Measurements from ENCODE around the gene NEIL1. TPM values are rescaled to one million over a fixed set of nuclear protein-coding genes. Genes with fewer than 3 reads are reported as not detected.
"Not testable (repeated sequence)": the region's sequence is repeated elsewhere in the genome, so short reads cannot be mapped to it uniquely, and the experiment has no call there.

The NEIL1 gene
- total RNA-seq, 4 donors from 2014 or later: 25.2 to 71.9 (median 48.8) TPM

DNA sequence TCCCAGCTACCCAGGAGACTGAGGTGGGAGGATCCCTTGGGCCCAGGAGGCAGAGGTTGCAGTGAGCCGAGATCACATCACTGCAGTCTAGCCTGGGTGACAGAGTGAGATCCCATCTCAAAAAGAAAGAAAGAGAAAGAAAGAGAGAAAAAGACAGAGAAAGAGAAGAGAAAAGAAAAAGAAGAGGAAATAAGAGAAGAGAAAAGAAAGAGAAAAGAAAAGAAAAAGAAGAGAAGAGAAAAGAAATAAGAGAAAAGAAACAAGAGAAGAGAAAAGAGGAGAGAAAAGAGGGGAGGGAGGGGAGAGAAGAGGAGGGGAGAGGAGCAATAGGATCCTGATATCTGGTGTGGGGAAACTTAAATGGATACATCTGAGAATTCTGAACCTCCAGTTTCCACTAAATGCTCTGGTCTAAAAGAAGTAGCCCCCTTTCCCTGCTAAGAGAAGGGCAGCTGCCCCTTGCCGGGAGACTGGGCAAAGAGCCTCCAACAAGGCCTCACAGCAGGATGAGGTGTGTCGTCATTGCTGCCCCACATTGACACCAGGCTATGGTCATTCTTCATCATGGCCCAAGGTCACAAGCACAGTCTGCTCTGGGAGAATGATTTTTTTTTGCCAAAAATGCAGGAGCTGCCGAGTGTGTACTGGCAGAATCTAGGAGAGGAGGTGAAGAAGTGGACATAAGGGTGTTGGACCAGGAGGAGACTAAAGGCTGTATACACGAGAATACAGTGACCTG lies 32.1 kb upstream of the NEIL1 start:
- WGBS, 2 donors: 71 to 84% methylated on average over 5 of the region's 5 CpGs
- H3K9me3 ChIP-seq: no peaks in the 10 kb centered on the region
- H3K4me3 ChIP-seq (replicated peaks in 1 of 3): no peak overlapping the region
- no peaks in the 10 kb centered on the region for H3K36me3 ChIP-seq
- no peaks in the 10 kb centered on the region for H3K27me3 ChIP-seq
- no peaks in the 10 kb centered on the region for H3K4me1 ChIP-seq
- DNase-seq: no peak
- intact Hi-C loops (cut with DNase I): no loop called here
- no peak overlapping the region for H3K27ac ChIP-seq
- no peak for TF ChIP-seq POLR2A (IDR thresholded peaks at IDR 0.05)
- TF ChIP-seq, protein P1, sequence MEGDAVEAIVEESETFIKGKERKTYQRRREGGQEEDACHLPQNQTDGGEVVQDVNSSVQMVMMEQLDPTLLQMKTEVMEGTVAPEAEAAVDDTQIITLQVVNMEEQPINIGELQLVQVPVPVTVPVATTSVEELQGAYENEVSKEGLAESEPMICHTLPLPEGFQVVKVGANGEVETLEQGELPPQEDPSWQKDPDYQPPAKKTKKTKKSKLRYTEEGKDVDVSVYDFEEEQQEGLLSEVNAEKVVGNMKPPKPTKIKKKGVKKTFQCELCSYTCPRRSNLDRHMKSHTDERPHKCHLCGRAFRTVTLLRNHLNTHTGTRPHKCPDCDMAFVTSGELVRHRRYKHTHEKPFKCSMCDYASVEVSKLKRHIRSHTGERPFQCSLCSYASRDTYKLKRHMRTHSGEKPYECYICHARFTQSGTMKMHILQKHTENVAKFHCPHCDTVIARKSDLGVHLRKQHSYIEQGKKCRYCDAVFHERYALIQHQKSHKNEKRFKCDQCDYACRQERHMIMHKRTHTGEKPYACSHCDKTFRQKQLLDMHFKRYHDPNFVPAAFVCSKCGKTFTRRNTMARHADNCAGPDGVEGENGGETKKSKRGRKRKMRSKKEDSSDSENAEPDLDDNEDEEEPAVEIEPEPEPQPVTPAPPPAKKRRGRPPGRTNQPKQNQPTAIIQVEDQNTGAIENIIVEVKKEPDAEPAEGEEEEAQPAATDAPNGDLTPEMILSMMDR (IDR thresholded peaks at IDR 0.05): no peak

DNA sequence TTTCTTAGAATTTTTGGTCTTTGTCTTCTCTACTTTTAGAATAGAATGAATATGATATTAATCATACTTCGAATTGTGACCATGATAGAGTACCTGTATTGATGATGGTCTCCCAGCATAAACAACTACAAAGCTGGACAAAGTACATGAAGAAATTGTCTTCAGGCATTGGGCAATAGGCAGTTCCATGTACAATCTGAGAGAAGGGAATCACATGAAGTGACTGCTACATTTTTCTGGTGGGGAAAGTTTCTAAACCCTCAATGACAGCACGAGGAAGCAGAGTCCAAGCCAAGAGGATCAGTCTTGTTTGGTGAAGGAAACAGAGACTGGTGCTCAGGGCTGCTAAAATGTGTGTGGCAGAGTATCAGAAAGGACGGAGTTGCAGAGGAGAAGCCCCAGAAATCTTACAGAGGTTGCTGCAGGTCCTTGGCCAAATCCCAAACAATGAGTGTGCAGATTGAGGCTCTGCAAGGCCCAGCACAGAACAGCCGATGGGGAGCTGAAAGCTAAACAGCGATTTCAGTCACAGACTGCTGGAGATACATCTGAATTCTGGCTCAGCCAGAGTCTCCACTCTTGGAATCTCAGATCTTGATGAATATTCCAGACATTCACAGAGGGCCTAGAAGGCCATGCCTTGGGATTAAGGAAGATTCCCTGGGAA lies 27.5 kb upstream of the NEIL1 start:
- H3K4me1 ChIP-seq; H3K4me3 ChIP-seq (replicated peaks in 1 of 3); H3K9me3 ChIP-seq; H3K36me3 ChIP-seq; H3K27me3 ChIP-seq; H3K27ac ChIP-seq; DNase-seq; intact Hi-C loops (cut with DNase I): not testable (repeated sequence)
- 81 to 89% methylated on average over 5 of the region's 5 CpGs for WGBS, 2 donors

DNA sequence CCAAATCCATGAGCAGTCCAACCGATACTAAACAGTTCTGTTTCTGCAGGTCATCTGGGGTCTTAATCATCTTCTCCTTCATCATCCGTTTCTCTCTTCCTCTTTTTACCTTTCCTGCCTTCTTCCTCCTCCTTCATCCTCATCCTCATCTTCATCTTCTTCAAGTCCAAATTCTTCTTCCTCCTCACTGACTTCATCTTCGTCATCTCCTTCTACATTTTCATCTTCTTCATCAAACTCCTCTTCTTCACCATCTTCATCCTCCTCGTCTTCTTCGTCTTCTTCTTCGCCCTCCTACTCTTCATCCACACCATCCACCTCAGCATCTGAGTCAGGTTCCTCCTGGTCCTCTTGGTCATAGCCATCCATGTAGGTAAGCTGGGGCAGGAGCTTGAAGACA lies 25.1 kb upstream of the NEIL1 start:
- intact Hi-C loops (cut with DNase I): no loop called here
- no peak for DNase-seq
- H3K36me3 ChIP-seq: no peaks in the 10 kb centered on the region
- H3K4me3 ChIP-seq (replicated peaks in 1 of 3): no peak overlapping the region
- no peaks in the 10 kb centered on the region for H3K9me3 ChIP-seq
- no peaks in the 10 kb centered on the region for H3K4me1 ChIP-seq
- no peaks in the 10 kb centered on the region for H3K27me3 ChIP-seq
- no peak for TF ChIP-seq POLR2A (IDR thresholded peaks at IDR 0.05)
- TF ChIP-seq, protein P1 (IDR thresholded peaks at IDR 0.05): no peak
- 92 to 93% methylated on average over 6 of the region's 6 CpGs for WGBS, 2 donors
- H3K27ac ChIP-seq: no peak overlapping the region

DNA sequence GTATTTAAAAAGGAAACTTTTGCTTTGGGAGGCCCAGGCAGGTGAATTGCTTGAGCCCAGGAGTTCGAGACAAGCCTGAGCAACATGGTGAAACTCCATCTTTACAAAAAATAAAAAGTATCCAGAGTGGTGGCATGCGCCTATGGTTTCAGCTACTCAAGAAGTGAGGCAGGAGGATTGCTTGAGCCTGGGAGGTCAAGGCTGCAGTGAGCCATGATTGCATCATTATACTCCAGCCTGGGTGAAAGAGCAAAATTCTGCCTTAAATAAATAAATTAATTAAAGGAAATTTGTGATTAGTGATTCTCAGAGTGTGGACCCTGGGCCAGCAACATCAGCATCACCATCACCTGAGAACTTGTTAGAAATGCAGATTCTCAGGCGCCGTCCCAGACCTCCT lies 20.9 kb upstream of the NEIL1 start:
- no peak overlapping the region for H3K27ac ChIP-seq
- no peaks in the 10 kb centered on the region for H3K9me3 ChIP-seq
- no peak for DNase-seq
- H3K36me3 ChIP-seq: no peaks in the 10 kb centered on the region
- no peaks in the 10 kb centered on the region for H3K4me1 ChIP-seq
- H3K4me3 ChIP-seq (replicated peaks in 1 of 3): no peak overlapping the region
- intact Hi-C loops (cut with DNase I): no loop called here
- H3K27me3 ChIP-seq: no peaks in the 10 kb centered on the region
- WGBS, 2 donors: 82 to 92% methylated on average over 4 of the region's 4 CpGs
- no peak for TF ChIP-seq POLR2A (IDR thresholded peaks at IDR 0.05)
- TF ChIP-seq, protein P1 (IDR thresholded peaks at IDR 0.05): no peak

DNA sequence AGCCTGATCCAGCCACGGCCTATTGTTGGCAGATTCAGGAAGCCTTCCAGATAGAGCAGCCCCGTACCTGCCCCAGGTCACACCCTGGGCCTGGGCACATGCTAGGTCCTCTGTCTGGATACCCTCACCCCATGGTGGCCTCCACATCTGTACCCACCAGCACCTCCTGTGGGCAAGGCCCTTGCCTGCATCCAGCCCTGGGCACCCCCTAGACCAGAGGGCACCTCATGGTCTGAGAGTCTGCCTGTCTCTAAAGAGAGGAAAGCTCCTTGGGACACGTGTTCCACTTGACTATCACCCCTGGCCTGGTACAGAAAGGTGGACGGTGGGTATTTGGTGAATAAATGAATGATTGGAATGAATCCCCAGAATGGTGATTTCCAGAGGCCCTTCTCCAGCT lies 19.8 kb upstream of the NEIL1 start:
- no peak for DNase-seq
- no peaks in the 10 kb centered on the region for H3K27me3 ChIP-seq
- no peak for TF ChIP-seq POLR2A (IDR thresholded peaks at IDR 0.05)
- TF ChIP-seq, protein P1 (IDR thresholded peaks at IDR 0.05): no peak
- intact Hi-C loops (cut with DNase I): no loop called here
- WGBS, 2 donors: 75 to 76% methylated on average over 4 of the region's 4 CpGs
- no peak overlapping the region for H3K27ac ChIP-seq
- H3K36me3 ChIP-seq: no peaks in the 10 kb centered on the region
- no peaks in the 10 kb centered on the region for H3K4me1 ChIP-seq
- no peaks in the 10 kb centered on the region for H3K9me3 ChIP-seq
- H3K4me3 ChIP-seq (replicated peaks in 1 of 3): no peak overlapping the region

Measured in thyroid gland (tissue), 4 donors.